Nephron progenitor cell (in vitro differentiated cells): ENCODE data around the gene FAM184B.

ENCODE experiments used
- DNase-seq: peaks from one replicate; pipeline ENCODE4 v3.0.0; 2021
- H3K27ac Mint-ChIP-seq: 2 replicates; pipeline ENCODE4 v1.8.0; 2021; ENCODE audit warnings: mild to moderate bottlenecking, moderate library complexity, mixed read lengths
- H3K27me3 Mint-ChIP-seq: 2 replicates; pipeline ENCODE4 v1.8.0; 2021; ENCODE audit warnings: mild to moderate bottlenecking, low read depth, mixed read lengths; ENCODE audit not compliant: poor library complexity
- H3K36me3 Mint-ChIP-seq: 2 replicates; pipeline ENCODE4 v1.8.0; 2021; ENCODE audit warnings: low read depth, mixed read lengths
- H3K4me1 Mint-ChIP-seq: 2 replicates; pipeline ENCODE4 v1.8.0; 2021; ENCODE audit warnings: mixed read lengths
- H3K4me3 Mint-ChIP-seq: 2 replicates; pipeline ENCODE4 v1.8.0; 2021; ENCODE audit warnings: mild to moderate bottlenecking, moderate library complexity, mixed read lengths
- H3K9me3 Mint-ChIP-seq: 2 replicates; pipeline ENCODE4 v1.8.0; 2021; ENCODE audit warnings: mild to moderate bottlenecking, moderate library complexity, mixed read lengths
- TF ChIP-seq, protein P1 (sequence below): fragments of 200-600 bp; sonication (generic); IDR thresholded peaks from 2 replicates; pipeline ENCODE4 v1.5.0; 2021; ENCODE audit warnings: antibody characterized with exemption

The FAM184B gene

DNA sequence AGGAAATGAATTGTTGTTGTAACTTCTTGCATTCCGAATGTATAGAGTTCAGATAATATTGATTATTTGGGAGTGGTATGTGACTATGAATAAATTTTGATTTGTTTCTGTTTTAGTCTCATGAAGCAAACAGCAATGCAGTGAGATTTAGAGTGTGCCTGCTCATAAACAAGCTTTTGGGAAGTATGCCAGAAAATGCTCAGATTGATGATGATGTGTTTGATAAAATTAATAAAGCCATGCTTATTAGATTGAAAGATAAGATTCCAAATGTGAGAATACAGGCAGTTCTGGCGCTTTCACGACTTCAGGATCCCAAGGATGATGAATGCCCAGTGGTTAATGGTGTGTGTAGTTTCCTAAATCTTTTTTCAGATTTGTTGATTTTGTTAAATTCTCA, 31.4 kb upstream of the FAM184B start:
- Mint-ChIP-seq H3K27ac (no peak overlapping the region), H3K4me1 (peaks cover 43% of the 10 kb centered on the region), H3K9me3 (no peaks in the 10 kb centered on the region), H3K36me3 (peaks cover 46% of the 10 kb centered on the region), H3K27me3 (no peaks in the 10 kb centered on the region), H3K4me3 (peak overlapping the region; percentile 100)
- TF ChIP-seq, protein P1, sequence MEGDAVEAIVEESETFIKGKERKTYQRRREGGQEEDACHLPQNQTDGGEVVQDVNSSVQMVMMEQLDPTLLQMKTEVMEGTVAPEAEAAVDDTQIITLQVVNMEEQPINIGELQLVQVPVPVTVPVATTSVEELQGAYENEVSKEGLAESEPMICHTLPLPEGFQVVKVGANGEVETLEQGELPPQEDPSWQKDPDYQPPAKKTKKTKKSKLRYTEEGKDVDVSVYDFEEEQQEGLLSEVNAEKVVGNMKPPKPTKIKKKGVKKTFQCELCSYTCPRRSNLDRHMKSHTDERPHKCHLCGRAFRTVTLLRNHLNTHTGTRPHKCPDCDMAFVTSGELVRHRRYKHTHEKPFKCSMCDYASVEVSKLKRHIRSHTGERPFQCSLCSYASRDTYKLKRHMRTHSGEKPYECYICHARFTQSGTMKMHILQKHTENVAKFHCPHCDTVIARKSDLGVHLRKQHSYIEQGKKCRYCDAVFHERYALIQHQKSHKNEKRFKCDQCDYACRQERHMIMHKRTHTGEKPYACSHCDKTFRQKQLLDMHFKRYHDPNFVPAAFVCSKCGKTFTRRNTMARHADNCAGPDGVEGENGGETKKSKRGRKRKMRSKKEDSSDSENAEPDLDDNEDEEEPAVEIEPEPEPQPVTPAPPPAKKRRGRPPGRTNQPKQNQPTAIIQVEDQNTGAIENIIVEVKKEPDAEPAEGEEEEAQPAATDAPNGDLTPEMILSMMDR = no peak
- no peak for DNase-seq

DNA sequence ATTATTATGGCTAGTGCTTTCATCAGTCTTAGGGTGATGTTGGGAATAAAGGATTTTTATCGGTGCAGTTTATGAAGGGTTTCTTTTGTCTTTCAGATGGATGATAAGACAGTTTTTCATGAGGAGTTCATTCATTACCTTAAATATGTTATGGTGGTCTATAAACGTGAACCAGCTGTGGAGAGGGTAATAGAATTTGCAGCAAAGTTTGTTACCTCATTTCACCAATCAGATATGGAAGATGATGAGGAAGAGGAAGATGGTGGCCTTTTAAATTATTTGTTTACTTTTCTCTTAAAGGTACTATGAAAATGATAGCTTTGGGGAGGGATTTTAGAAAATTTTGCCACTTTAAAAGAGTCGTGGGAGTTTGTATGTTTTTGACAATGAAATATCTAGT, 30.7 kb upstream of the FAM184B start:
- TF ChIP-seq, protein P1 = no peak
- Mint-ChIP-seq H3K27ac (no peak overlapping the region), H3K9me3 (no peaks in the 10 kb centered on the region), H3K4me1 (peaks cover 50% of the 10 kb centered on the region), H3K4me3 (peak overlapping the region; percentile 100), H3K27me3 (no peaks in the 10 kb centered on the region), H3K36me3 (peaks cover 46% of the 10 kb centered on the region)
- no peak for DNase-seq

DNA sequence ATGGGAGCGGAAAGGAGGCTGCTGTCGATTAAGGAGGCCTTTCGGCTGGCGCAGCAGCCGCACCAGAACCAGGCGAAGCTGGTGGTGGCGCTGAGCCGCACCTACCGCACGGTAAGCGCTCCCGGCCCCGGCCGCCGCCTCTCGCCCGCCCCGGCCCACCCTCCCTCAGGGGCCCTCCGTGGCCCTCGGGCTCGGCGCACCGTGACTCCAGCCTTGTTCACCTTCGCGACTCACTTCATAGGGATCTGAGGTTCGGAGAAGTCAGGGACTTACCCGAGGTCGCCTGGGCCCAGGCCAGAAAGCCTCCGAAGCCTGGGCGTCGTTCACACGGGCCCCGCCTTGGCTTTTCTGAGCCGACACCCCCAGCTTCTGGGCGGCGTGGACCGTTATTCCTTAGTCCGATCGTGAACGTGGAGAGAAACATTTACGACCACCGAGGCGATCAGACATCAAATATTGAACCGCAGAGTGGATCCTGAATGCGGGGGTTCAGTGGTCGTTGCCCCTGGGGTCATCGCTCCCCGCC, 29.7 kb upstream of the FAM184B start:
- no peak for DNase-seq
- H3K27me3 Mint-ChIP-seq = no peaks in the 10 kb centered on the region
- H3K36me3 Mint-ChIP-seq = peaks cover 47% of the 10 kb centered on the region
- no peaks in the 10 kb centered on the region for H3K9me3 Mint-ChIP-seq
- TF ChIP-seq, protein P1 = no peak
- H3K4me3 Mint-ChIP-seq = peak overlapping the region; percentile 100
- peak overlapping the region; percentile 100 for H3K27ac Mint-ChIP-seq
- peaks cover 60% of the 10 kb centered on the region for H3K4me1 Mint-ChIP-seq

DNA sequence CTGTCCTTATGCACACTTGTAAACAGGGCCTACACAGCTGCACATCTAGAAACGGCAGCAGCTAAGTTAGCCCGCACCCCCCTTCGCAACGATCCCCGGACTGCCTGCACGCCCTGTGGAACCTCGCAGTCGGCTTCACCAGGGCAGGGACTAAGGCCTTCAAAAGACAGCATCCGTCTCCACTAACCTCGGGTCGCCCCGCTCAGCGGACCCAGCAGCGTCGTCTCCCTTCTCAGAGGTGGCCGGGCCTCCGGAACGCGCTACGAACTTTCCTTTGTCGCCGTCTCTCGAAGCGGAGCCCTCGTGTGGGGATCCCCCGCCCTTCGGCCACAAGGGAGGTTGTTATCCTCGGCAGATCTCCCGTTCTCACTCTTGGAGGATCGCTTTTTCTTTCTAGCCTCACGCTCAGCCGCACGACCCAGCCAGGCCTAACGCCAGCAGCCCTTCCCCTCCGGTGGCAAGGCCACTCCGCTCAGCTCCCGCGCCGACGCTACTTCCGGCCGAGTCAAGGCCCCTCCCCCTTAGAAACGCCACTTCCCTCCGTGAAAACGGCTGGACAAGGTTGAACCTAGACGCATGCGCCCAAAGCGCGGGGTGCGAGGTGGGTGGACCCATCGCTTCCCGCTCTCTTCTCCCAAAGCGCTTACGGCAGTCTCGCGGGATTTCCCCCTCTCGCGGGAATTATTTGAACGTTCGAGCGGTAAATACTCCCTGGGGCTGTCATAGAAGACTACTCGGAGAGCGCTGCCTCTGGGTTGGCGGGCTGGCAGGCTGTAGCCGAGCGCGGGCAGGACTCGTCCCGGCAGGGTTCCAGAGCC, 29.0 kb upstream of the FAM184B start, which contains the start of the genes DCAF16 and NCAPG:
TSS of gene DCAF16 (minus strand) at position 498 of the 818 bp plus-strand sequence. CDS start 6,616 bp downstream, outside the sequence.
TSS of gene NCAPG (plus strand) at position 720 of the 818 bp plus-strand sequence. CDS start 99 bp downstream, outside the sequence.
- peak; percentile 99 for DNase-seq
- H3K27me3 Mint-ChIP-seq = no peaks in the 10 kb centered on the region
- no peaks in the 10 kb centered on the region for H3K9me3 Mint-ChIP-seq
- peaks cover 62% of the 10 kb centered on the region for H3K4me1 Mint-ChIP-seq
- peaks cover 47% of the 10 kb centered on the region for H3K36me3 Mint-ChIP-seq
- TF ChIP-seq, protein P1 = no peak
- H3K4me3 Mint-ChIP-seq = peak within 1 kb of the TSS; percentile 100
- H3K27ac Mint-ChIP-seq = peak within 1 kb of the TSS; percentile 100

DNA sequence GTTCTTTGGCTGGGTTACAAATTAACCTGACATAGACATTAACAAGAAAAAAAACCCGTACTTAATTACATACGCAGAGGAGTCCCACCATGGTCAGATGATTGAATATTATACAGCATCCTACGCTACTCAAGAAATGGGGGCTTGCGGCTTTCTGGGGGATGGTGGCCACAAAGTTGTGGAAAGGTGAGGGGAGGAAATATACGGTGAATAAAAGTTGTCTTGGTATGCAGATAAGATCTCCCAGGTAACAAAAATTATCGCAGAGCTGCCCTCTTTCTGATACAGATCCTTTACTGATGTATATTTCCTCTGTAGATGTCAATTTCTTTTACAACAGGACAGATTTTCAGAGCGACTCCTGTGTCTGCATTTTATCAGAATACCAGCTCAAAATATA, 28.2 kb upstream of the FAM184B start:
- H3K4me1 Mint-ChIP-seq = peaks cover 62% of the 10 kb centered on the region
- H3K27ac Mint-ChIP-seq = peak overlapping the region; percentile 100
- H3K4me3 Mint-ChIP-seq = peak overlapping the region; percentile 100
- no peaks in the 10 kb centered on the region for H3K9me3 Mint-ChIP-seq
- DNase-seq = no peak
- H3K36me3 Mint-ChIP-seq = peaks cover 45% of the 10 kb centered on the region
- H3K27me3 Mint-ChIP-seq = no peaks in the 10 kb centered on the region
- TF ChIP-seq, protein P1 = no peak
